H1 (cell line): ENCODE data around the gene ADCY9. TPM values are rescaled to one million over a fixed set of nuclear protein-coding genes. Genes with fewer than 3 reads are reported as not detected.

ENCODE experiments used
- RAD21 ChIP-seq, 2 experiments: IDR thresholded peaks in 1 of 2; conservative IDR thresholded peaks in 1 of 2; 2 replicates each; pipeline ENCODE4 v1.6.1; 2011; ENCODE audit warnings: low read depth in 2 of 2, low read length in 2 of 2, improper control_type of control experiment in 1 of 2, inconsistent platforms in 1 of 2, mild to moderate bottlenecking in 1 of 2, moderate library complexity in 1 of 2
- polyA plus RNA-seq, 7 experiments: library from polyadenylated mRNA; depleted of rRNA in 3 of 7; stranded (reverse) in 5 of 7; unstranded in 2 of 7; fragments of >200 nt in 5 of 7; fragments of 200-250 nt in 2 of 7; gene quantifications; 1 replicate in 5 of 7; 2 replicates in 1 of 7; 4 replicates in 1 of 7; pipeline versions ENCODE4 v1.2.1 to v1.2.3, GENCODE V29; 2011 to 2013; ENCODE audit warnings: missing spikeins in 2 of 7, mixed read lengths in 2 of 7
- total RNA-seq: library from RNA; stranded (reverse); fragmentation: NEBNext Ultra II Directional; extraction: Animal tissue kit (Norgen Biotek cat#: 25700); gene quantifications from 2 replicates; pipeline ENCODE4 v1.2.1, GENCODE V29; 2021
- TF ChIP-seq, protein P1 (sequence below): fragments of 300-600 bp; sonication (generic); IDR thresholded peaks from 2 replicates; pipeline ENCODE4 v1.7.1; 2012; ENCODE audit warnings: low read length, moderate library complexity, mild to moderate bottlenecking, inconsistent platforms; ENCODE audit not compliant: insufficient replicate concordance

Gene ADCY9
- total and polyA plus RNA-seq, 2 of the 8 experiments (the other 6 are each of a cell fraction or from before 2014, with no cell fraction given), result 5.4 to 13.1 TPM

GRCh38 chr16:4081047-4081446, 35.2 kb downstream of the ADCY9 start (continued):
- no peak for TF ChIP-seq RAD21 (IDR thresholded peaks at IDR 0.05 in 1 of 2, conservative IDR thresholded peaks at IDR 0.05 in 1 of 2; ENCODE audit: low read depth in 2 of 2, low read length in 2 of 2)
- TF ChIP-seq, protein P1, sequence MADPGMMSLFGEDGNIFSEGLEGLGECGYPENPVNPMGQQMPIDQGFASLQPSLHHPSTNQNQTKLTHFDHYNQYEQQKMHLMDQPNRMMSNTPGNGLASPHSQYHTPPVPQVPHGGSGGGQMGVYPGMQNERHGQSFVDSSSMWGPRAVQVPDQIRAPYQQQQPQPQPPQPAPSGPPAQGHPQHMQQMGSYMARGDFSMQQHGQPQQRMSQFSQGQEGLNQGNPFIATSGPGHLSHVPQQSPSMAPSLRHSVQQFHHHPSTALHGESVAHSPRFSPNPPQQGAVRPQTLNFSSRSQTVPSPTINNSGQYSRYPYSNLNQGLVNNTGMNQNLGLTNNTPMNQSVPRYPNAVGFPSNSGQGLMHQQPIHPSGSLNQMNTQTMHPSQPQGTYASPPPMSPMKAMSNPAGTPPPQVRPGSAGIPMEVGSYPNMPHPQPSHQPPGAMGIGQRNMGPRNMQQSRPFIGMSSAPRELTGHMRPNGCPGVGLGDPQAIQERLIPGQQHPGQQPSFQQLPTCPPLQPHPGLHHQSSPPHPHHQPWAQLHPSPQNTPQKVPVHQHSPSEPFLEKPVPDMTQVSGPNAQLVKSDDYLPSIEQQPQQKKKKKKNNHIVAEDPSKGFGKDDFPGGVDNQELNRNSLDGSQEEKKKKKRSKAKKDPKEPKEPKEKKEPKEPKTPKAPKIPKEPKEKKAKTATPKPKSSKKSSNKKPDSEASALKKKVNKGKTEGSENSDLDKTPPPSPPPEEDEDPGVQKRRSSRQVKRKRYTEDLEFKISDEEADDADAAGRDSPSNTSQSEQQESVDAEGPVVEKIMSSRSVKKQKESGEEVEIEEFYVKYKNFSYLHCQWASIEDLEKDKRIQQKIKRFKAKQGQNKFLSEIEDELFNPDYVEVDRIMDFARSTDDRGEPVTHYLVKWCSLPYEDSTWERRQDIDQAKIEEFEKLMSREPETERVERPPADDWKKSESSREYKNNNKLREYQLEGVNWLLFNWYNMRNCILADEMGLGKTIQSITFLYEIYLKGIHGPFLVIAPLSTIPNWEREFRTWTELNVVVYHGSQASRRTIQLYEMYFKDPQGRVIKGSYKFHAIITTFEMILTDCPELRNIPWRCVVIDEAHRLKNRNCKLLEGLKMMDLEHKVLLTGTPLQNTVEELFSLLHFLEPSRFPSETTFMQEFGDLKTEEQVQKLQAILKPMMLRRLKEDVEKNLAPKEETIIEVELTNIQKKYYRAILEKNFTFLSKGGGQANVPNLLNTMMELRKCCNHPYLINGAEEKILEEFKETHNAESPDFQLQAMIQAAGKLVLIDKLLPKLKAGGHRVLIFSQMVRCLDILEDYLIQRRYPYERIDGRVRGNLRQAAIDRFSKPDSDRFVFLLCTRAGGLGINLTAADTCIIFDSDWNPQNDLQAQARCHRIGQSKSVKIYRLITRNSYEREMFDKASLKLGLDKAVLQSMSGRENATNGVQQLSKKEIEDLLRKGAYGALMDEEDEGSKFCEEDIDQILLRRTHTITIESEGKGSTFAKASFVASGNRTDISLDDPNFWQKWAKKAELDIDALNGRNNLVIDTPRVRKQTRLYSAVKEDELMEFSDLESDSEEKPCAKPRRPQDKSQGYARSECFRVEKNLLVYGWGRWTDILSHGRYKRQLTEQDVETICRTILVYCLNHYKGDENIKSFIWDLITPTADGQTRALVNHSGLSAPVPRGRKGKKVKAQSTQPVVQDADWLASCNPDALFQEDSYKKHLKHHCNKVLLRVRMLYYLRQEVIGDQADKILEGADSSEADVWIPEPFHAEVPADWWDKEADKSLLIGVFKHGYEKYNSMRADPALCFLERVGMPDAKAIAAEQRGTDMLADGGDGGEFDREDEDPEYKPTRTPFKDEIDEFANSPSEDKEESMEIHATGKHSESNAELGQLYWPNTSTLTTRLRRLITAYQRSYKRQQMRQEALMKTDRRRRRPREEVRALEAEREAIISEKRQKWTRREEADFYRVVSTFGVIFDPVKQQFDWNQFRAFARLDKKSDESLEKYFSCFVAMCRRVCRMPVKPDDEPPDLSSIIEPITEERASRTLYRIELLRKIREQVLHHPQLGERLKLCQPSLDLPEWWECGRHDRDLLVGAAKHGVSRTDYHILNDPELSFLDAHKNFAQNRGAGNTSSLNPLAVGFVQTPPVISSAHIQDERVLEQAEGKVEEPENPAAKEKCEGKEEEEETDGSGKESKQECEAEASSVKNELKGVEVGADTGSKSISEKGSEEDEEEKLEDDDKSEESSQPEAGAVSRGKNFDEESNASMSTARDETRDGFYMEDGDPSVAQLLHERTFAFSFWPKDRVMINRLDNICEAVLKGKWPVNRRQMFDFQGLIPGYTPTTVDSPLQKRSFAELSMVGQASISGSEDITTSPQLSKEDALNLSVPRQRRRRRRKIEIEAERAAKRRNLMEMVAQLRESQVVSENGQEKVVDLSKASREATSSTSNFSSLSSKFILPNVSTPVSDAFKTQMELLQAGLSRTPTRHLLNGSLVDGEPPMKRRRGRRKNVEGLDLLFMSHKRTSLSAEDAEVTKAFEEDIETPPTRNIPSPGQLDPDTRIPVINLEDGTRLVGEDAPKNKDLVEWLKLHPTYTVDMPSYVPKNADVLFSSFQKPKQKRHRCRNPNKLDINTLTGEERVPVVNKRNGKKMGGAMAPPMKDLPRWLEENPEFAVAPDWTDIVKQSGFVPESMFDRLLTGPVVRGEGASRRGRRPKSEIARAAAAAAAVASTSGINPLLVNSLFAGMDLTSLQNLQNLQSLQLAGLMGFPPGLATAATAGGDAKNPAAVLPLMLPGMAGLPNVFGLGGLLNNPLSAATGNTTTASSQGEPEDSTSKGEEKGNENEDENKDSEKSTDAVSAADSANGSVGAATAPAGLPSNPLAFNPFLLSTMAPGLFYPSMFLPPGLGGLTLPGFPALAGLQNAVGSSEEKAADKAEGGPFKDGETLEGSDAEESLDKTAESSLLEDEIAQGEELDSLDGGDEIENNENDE, result no peak
- TF ChIP-seq, all 59 proteins: peak for 0
